ENCODE data around the gene SPTB.
"Not testable (repeated sequence)": the region's sequence is repeated elsewhere in the genome, so short reads cannot be mapped to it uniquely, and the experiment has no call there.

The SPTB gene

GRCh38 chr14:64815257-64815656, 64.5 kb downstream of the SPTB start:
- no peak for DNase-seq

- DNase-seq: no peak
These were observed 67.3 kb downstream of the SPTB start for GRCh38 chr14:64812412-64812811.

GRCh38 chr14:64811676-64812075, 68.0 kb downstream of the SPTB start:
- no peak for DNase-seq

- no peak for DNase-seq
These were observed 71.3 kb downstream of the SPTB start for GRCh38 chr14:64808449-64808848.

- DNase-seq: no peak
These were observed 72.2 kb downstream of the SPTB start for GRCh38 chr14:64807551-64807950.

- no peak for DNase-seq
These were observed 72.7 kb downstream of the SPTB start for GRCh38 chr14:64806862-64807495.

- DNase-seq: no peak
These were observed 73.4 kb downstream of the SPTB start for GRCh38 chr14:64806202-64806861.

- not testable (repeated sequence) for DNase-seq
These were observed 74.1 kb downstream of the SPTB start for GRCh38 chr14:64805646-64806045.

DNA sequence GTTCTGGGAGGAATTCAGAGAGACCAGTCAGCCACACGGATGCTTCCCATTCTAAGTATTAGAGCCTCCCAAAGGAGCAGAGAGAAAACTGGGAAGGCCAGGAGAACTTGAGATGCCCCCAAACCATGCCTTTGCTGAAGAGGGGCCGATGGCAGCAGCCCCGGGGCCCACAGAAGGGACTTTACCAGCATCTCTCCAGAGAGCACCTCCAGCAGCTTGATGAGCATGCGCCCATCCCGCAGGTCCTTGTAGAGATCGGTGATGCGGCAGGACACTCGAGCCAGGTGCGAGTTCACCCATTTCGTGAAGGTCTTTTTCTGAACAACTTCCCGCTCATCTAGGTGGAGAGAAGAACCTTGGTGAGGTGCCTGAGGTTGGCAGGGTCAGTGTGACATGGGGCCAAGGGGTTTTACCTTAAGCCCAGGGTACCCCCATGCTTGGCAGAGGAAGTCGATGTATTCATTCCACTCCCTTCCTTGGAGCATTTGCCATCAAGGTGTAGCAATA, 74.9 kb downstream of the SPTB start:
- no peak for DNase-seq

GRCh38 chr14:64801800-64802199, 77.9 kb downstream of the SPTB start:
- DNase-seq: no peak

DNA sequence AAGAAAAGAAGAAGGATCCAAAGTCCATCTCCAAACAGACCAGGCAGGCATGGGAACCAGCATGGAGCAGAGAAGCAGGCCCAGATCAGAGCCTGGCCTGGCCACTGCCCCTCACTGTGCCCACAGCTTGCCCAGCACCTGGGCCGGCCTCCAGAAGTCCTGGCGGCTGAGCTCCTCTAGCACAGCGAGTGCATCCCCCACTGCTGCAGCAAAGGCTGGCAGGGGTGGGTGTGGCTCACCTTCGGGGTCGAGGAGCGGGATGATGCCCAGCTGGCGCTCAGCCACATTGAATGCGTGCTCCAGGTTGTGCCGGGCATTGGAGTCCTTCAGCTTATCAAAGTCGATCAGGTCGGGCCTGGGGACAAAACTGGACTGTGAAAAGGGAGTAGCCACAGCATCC, 78.7 kb downstream of the SPTB start:
- no peak for DNase-seq

GRCh38 chr14:64800000-64800399, 79.7 kb downstream of the SPTB start:
- DNase-seq: no peak

DNA sequence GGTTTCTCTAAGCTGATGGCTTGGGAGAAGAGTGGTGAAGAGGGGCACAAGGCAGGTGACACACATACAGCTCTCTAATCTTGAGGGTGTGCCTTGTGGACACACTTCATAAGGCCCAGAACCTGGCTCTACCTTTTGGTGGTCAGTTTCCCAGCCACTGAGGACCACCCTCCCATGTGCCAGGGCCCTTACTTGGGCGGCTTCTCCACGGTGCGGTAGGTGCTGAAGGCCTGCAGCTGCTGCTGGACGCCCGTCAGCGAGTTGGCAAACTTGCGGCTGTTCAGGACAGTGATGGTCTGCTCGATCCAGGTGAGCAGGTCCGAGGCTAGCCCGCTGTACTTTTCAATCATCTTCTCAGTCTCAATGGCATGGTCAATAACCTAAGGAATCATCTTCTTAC, 80.2 kb downstream of the SPTB start:
- DNase-seq: no peak

- no peak for DNase-seq
These were observed 83.3 kb downstream of the SPTB start for GRCh38 chr14:64796369-64796768.

GRCh38 chr14:64795921-64796320, 83.8 kb downstream of the SPTB start:
- DNase-seq: no peak

DNA sequence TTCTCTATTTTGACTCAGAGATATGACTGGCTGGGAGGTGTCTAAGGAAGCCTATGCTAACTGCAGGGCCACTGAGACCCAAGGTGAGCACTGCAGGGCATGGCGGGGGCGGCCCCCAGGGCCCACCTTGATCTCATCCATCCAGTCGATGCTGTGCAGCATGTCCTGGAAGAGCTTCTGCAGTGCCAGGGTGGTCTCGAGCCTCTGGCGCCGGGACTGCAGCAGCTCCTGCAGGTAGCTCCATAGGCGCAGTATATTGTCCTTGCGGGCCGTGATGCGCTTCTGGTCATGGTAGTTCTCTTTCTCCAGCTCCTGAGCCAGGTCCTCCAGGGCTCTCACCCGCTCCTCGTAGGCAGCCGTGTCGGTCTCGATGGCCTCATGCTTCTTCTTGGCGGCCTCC, 84.5 kb downstream of the SPTB start:
- DNase-seq: no peak

DNA sequence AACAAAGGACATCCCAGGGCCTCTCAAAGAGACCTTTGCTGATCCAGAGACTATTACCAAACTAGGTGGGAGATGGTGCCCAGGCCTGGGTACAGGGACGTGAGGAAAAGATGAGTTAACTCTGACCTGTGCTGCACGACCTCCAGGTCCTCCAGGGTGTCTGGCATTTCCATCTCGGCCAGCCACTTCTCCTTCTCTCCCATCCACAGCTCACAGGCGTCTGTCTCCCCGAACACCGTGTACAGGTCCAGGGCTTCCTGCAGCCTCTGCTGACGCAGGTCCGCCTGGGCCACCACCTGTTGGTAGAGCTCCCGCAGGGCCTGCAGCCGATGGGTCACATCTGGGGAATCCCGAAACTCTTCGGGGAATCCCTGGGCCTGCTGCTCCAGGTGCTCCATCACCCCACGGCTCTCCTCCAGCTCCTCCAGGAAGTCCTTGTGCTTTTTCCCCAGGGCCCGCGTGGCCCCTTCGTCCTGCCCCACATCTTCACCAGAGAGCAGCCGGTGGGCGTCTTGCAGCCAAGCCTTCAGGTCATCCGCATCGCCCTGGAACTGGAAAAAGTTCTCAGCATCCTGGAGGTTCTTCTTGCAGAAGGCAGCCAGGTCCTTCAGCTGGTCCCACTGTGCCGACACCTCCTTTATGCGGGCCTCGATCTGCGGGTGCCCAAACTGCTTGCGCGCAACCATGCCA, 86.7 kb downstream of the SPTB start:
- no peak for DNase-seq

- no peak for DNase-seq
These were observed 87.5 kb downstream of the SPTB start for GRCh38 chr14:64792231-64792630.

GRCh38 chr14:64790478-64790877, 89.2 kb downstream of the SPTB start:
- no peak for DNase-seq

DNA sequence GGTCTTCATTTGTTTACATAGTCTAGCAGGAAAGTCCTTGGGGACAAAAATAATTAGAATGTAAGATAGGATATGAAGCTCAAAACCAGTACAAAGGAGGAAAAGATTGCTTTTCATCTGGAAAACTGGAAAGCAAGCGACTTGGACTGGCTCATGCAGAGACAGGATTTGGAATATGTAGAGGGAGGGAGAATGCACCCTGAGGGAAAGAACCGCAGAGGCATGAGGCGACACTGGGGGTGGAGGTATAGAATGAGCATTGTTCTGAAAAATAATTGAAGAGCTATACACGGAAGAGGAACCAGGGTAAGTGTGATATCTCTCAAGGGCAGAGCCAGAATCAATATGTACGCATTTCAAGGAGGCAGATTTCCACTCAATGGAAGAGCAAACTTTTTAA, 90.0 kb downstream of the SPTB start:
- DNase-seq: no peak

- DNase-seq: no peak
These were observed 91.0 kb downstream of the SPTB start for GRCh38 chr14:64788706-64789105.

DNA sequence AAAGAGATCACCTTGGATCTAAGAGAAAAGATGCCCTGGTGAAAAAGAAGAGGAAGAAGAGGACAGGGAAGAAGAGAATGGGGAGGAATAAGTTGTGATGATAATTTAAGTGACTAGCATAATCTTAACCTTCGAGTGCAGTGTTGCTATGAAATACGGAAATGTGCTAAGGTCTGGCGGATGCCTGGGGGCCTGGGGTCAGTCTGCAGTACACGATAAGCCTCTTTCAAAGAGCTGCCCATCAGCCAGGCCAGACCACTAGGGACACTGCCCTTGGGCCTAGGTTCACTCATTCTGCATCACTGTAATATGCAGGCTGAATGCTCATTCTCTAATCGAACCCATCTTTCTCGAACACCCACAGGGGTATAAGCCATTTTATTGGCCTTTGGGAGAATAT, 92.1 kb downstream of the SPTB start:
- DNase-seq: no peak

- no peak for DNase-seq
These were observed 93.2 kb downstream of the SPTB start for GRCh38 chr14:64786296-64787149.

Data from activated gamma-delta T cell (primary cell).